GM21423 (cell line): ENCODE data around the gene HOXA6.

ENCODE experiments used
- ATAC-seq: cut with Tn5 transposase; IDR thresholded peaks from one replicate; pipeline ENCODE4 v1.9.1; 2021; ENCODE audit warnings: mild to moderate bottlenecking, moderate library complexity; ENCODE audit not compliant: unreplicated experiment

Gene HOXA6

DNA sequence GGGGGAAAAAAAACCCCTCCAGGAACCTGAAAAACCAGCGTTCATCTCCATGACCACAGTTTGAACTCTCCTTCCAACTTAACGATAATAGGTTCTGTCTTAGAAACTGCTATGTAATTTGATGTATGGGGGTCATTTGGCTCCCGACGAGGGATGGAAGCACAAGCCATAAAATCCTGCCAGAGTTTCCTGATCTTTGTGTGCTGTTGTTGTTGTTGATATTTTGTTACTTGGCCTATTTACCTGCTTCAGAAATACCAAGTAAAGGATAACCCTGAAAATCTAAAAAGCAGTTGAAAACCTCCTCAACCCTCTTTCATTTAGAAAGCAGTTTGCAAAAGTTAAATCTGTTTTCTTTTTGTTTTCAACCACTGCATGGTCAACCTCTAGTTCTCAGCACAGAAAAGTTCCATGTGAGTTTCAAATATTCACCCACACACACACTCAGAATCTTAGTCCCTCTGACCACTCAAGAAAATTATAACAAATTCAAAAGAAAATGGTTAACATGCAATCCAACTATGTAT, 35.8 kb downstream of the HOXA6 start:
- ATAC-seq: no peak

DNA sequence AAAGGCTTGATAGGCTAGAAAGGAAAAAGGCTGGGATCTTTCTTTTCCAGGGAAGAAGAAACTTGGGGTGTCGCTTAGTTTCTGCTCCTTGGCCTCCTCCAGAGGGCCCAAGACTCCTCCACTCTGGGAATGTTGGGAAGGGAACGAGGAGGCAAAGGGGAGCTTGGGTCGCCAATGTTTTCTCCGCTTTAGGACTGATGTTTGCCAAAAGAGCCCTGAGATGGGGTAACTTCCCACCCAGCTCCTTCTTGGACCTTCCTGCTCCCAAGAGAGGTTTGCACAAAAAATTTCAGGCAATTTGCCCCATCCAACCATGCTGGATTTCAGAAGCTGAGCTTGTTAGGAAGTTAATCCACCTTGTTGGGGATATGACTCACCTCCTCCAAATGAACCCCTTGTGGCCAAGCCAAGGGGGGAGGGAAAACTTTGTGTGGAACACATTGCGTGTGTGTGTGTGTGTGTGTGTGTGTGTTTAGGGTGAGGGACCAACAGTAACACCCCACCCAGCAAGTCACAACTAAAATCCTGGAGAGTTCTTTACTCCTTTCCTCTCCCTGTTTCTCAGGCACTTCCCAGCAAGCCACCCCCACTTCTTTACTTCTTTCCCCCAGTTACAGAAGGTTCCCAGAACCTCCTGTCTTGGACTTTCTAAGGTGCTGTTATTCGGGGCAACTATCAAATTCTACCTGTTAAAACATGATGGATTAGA, 36.4 kb downstream of the HOXA6 start:
- ATAC-seq: no peak

DNA sequence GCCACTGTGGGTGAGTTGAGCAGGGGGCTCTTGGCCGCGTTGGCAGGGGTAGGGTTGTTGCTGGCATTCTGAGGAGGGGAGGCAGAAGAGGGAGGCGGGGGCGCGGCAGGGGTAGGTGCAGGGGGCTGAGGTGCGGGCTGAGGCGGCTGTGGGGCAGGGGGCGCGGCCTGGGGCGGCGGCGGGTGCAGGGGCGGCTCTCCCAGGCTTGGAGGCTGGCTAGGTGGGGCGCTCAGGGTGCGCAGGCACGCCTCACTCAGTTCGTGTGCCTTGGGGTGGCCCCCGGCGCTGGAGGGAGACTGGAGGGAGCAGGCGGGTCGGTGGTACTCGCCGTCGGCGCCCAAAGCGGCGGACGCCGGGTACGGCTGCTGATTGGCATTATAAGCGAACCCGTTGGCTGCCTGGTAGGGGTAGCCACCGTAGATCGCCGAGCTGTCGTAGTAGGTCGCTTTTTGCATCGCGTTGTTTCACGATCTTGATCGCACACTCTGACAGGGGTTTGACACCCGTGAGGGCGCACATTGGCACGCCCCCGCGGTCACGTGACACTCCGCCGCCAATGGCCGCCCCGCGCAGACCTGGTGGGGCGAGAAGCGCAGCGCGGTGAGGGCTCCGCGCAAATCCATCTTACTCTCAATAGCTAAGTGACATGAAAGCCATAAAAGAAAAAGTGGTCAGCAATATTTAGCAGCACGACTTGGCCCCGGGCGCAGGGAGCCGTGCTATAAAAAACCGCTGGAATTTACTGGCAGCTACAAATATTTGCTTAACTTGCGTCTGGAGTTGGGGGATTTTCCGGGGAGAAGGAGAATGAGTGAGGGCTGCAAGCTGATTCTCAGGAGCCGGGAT, 37.2 kb downstream of the HOXA6 start:
- no peak for ATAC-seq

DNA sequence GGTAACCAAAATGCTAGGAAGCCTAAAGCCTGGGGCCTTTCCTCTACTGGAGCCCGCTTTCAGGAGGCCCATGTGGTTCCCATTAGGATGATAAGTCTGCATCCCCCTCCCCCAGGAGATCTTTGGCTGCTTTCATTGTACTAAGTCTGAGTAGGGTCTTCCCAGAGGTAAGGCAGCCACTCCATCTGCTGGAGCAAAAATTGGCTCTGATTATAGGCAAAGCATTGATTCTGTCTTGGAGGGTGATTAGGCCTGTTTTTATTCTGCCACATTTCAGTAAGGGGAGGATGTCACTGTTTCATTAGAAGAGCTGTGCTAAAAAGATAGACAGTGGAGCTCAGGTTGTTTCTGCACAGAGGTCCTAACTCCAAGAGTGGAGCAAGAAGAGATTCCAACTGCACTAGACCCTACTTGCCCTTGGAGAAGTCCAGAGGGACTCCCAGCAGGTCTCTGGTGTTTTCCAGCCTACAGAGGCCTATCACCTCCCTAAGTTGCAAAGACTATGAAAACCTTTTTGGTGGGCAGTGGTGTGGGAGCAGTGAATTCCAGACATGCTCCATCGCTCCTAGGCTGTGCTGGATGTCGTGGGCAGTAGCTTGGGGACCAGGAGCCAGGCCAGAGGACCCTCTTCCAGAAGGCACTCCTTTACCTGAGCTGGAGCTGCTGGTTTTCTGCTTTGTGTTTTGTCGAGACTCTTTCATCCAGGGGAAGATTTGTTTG, 37.9 kb downstream of the HOXA6 start:
- ATAC-seq: no peak

DNA sequence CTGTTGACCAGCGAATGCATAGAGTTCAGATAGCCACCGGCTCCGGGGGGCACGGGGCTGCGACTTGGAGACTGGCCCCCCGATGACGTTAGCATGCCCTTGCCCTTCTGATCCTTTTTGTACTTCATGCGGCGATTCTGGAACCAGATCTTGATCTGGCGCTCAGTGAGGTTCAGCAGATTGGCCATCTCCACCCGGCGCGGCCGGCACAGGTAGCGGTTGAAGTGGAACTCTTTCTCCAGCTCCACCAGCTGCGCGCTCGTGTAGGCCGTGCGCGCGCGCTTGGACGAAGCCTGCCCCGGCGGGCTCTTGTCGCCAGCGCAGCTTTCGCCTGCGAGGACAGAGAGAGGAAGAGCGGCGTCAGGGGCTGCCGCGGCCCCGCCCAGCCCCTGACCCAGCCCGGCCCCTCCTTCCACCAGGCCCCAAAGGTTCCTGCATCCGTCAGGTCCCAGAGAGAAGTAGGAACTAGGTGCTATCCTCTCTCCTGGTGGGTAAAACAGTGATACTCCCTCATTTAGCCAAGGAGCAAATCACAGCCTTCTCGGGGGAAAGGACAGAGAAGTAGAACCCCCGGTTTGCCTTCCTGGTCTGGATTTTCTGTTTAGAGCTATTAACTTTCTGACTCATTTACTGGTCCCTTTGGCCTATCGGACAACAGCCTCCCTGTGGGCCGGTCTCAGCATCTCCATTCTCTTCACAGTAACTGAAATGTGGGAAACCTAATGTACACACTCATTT, 39.0 kb downstream of the HOXA6 start:
- ATAC-seq: no peak

DNA sequence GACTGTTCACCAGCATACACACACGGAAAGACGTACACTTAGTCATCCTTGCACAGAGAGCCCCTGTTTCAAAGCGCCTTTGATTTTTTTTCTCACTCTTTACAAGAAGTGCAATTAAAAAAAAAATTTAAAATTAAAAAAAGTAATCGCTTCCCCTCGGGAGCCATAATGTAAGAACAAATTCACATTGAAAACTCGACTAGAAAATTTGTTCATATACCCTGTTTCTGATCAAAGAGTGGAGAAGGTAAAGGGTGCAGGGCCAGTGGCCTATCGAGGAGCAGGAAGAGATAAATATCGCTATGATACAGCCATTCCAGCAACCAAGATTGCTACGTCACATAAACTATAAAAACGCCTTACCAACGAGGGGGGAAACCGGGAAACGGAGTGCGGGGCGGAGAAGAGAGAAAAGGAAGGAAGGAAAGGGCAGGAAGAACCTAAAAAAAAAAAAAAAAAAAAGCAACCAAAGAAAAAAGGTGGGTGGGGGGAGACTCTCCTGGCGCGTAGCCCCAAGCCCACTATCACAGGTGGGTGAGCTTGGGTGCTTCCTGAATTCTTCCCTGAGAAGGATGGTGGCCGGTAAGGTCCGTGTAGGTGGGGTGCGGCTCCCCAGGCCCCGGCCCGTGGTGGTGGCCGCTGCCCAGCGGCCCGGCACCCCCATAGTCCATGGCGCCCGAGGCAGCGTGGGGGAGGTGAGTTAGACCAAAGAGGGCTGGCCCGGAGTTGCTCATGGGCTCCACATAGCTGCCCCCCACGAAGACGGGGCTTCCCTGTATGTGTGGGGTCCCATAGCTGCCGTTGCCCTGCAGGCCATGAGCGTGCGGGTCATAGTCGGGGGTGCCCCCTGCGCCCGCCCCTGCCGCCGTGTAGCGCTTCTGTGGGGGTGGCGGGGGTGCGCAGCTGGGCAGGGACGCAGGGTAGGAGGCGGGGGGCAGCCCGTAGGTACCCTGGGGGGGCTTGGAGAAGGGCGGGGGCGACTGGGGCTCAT, 39.9 kb downstream of the HOXA6 start:
- ATAC-seq: no peak

DNA sequence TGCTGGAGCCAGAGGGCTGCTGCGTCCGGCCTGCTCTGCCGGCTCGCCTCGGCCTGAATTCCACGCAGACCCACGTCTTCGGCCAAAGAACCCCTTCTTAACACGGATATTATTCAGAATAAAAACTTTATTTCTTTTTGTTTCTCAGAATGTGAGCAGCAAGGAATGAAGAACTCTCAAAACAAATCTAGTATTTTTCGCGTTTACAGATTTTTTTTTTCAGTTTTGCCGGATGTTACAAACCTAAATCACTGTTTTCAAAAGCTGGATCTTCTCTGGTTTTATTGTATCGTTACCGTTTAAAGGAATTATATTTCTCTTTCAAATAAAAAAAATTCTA, 40.7 kb downstream of the HOXA6 start:
- ATAC-seq: no peak

DNA sequence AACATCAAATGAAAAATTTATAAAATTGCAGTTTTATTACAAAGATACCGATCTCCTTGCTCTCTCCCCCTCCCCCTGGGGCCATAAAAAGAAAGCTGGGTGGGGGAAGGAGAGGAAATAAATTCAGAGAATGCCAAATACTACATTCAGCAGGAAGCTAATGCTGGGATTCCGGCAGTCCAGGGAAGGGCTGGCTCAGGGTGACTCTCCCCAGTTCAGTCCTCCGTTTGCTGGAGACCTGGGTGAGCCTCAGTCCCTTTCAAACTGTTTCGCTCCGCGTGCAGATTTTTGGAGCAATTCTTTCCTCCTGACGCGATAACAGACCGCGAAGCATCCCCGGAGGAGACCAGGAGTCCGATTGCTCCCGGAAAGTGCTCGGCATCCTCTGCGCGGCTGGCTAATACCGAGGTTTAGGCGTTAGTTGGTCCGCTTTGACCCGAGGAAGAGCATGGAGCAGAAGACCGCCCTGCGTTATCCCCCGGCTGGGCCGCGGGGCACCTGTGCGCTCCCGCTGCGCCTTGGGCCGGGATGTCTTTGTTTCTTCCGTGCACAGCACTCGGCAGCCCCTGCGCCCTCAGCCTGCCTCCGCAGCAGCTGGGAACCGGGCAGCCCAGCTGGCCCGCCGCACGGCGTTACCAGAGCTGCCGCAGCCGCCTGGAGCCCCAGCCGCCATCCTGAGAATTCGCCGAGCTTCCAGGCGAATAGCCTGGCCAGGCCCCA, 41.2 kb downstream of the HOXA6 start:
- ATAC-seq: no peak

DNA sequence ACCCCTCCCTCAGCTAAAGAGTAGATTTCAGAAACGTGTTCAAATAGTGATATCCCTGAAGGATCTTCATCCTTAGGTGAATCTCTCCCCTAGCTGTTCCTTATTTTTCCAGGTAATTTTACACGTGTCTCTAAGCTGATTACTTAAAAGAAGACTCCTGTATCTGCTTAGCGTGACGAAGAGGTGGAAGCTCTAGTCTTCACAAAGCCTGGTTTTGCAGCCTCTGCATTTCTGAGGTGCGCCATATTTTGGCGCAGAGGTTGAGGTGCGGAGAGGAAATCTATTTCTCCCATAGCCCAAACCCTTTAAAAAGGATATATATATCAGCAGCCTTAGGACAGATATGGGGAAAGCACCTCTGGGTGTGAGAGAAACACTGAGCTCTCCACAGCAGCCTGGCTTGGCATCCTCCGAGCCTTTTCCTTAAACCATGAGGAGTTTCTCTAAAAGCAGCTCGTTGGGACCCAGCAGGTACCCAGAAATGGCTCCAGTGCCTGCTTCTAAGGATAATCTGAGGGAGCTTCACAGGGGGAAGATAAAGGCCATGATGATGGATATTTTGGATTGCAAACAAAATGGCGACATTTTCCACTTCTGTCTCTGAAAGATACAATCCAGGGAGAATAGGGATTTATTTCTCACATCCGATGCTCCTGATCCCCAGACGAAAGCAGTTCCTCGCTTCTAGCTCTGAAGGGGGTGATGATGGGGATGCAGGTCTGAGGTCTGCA, 42.1 kb downstream of the HOXA6 start:
- no peak for ATAC-seq

DNA sequence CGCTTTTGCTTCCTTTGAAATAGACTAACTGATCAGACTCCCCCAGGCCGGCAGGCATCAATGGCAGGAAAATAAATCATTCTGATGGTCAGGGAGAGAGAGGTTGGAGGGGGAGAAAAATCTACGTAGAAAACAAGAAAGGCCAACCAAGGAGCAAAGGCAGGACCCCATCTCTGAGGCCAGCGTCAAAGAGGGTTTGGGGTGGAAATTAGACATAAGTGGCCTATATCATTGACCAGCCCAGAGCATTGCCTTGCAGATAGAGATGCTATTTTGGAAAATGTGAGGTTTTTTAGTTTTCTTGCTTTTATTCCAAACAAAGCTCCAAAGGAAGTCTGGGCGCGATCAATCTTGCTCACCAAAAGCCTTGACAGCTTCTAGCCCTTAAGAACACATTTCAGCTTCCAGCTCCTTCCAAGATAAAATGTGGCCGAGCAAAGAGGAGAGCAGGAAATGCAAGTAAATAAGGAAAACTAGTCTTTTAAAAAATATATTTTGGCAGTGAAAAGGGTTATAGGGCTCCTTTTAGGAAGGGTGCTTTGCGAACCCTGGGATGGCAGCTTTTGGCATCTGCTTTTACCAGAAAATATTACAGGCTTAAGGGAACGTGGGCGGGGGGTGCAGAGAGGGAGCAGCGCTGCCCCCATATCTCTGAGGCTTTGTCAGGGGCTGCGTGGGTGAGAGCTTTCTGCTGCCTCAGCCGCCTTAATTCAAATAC, 43.1 kb downstream of the HOXA6 start:
- ATAC-seq: no peak

DNA sequence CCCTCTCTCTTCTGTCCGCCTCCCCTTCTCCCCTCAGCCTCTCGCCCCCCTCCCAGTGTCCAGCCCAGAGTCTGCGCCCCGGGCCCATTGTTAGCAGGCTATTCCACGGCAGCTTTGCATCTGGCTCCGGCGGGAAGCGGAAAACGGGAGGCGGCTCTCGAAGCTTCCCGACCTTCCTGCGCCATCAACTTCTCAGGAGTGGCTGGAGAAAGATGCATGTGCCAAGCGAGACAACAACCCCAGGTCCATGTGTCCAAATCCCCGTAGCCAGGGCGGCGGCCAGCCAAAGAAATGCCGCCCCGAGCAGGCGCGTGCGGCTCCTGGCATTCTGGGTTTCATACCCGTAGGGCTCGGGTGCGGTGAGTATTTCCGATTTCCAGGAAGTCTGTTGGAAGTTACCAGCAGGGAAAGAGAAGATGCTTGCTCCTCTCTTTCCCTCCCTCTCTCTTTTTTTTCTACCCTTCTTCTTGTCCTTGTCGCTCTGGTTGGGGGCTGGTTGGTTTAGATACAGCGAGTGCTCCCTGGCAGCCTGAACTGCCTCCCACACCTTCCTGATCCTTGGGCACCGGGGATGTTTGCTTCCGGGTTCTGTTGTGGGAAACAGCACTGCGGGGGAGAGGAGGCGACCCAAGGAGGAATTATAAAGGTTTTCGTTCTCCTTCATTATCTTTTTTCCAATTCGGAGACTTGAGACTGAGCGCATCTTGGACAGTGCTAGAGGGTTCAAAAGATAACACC, 43.9 kb downstream of the HOXA6 start:
- ATAC-seq: no peak

DNA sequence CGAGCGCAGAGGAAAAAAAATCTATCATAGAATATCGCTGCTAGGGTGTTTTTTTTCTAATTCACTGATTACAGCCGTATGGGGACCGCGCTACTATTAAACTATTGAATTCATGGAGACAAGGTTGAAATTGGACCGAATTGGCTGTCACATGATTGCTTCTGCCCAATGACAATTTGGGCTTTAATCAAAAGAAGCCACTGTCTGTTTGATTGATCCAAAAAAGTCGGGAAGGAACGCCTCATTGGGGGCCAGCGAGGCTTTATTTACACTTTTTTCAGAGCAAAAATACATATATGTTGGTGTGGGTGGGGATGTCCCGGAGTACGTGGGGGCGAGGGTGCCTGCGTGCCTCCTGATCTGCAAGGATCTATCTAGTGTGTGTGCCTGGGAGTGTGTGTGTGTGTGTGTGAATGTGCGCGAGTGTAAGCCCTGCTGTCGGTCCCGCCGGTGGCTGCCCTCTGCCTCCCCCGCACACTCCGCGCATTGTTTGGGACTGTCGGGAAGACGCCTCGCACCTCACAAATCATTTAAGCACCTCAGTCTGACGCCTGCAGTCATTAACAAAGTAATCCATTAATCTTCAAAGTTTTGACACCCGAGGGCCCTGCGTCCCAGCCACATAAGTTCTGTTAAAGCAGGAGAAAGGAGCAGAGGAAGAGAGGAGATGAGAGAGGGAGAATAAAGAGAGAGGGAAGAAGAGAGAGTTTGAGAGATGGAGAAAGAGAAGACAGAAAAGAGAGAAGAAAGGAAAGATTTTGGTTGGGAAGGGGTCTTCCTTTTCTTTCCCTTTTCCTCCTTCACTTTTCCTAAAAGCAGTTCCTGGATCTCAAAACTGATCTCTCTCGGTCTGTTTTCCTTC, 44.8 kb downstream of the HOXA6 start, which contains the start of gene HOXA2:
HOXA2 (minus strand) TSS at position 103 of the 862 bp plus-strand sequence. CDS start 183 bp downstream, outside the sequence.
- ATAC-seq: no peak

DNA sequence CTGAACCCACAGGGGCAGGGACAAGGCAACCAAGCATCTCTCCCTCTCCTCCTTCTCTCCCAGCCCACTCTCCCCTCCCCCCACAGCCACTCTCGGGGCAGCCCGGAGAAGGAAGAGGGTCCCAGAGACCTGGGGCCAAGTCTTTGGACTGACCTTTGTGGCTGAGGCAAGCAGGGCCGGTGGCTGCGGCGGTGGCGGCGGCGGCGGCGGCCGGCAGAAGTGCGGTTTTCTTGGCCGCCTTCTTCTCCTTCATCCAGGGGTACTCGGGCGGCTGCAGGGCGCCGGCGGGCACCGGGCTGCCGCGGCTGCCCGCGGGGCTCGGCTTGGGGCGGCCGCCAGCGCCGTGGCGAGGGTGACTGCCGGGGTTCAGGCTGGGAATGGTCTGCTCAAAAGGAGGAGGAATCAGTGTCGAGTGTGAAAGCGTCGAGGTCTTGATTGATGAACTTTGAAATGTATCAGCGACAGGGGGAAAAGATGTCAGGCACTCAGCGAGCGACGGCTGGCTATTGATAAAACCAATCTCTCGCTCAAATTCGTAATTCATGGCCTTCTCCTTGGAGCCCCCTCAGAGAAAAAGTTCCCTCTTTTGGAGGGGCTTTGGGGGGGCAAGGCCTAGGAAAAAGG, 45.5 kb downstream of the HOXA6 start:
- ATAC-seq: no peak

DNA sequence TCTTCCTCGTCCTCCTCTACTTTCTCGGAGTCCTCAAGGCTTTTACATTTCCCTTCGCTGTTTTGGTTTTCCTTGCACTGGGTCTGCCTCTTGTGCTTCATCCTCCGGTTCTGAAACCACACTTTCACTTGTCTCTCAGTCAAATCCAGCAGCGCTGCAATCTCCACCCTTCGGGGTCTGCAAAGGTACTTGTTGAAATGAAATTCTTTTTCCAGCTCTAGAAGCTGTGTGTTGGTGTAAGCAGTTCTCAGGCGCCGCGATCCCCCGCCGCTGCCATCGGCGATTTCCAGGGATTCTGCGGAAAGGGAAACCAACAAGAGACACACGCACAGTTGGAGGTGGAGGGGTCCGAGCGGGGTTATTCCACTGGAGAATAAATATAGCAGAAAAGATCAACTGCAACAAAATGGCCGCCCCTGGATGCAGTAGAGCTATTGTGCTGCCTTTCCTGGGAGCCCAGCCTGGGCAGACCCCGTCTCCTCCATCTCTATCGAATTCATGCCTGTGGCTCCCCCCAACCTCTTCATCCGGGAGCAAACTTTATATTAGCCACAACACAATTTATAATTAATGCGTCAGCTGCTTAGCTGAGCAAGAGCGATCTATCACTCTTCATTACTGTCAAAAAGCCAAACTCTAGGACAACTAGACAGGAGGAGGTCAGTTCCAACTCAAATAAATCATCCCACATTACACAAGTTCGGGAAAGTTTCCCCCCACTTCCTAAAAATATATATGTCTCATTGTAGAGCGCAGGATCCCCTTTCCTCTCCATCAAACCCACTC, 46.2 kb downstream of the HOXA6 start:
- ATAC-seq: no peak

DNA sequence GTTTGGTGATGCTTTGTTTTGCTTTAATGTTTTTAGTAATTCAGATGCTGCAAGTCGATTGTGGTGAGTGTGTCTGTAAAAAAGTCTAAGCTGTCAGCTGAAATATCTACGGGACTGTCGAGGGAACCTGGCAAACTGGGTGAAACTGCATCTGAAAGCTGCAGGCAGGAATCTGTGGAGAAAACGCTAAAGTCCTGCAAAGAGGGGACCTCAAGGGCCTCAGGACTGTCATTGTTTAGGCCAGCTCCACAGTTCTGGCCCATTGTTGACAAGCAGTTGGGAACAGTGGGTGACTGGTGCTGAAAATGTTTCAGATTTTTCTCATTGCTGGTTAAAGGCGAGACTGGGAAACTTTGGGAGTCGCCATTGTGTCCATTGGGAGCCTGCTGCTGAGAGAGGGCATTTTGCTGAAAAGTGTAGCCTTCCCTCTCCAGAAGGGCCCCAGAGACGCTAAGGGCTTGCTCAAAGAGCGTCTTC, 46.8 kb downstream of the HOXA6 start:
- ATAC-seq: no peak
